Gastrocnemius medialis (tissue), 4 donors: Measurements from ENCODE around the gene C2CD4C.

Experiments
- CTCF ChIP-seq, 5 experiments: fragments of 450-650 bp in 3 of 5; fragments of 200-600 bp in 2 of 5; sonication (generic) in 2 of 5; IDR thresholded peaks in 4 of 5; conservative IDR thresholded peaks in 1 of 5; 1 replicate in 4 of 5; 2 replicates in 1 of 5; pipeline ENCODE4 v1.5.1; 2016 to 2019; ENCODE audit warnings: antibody characterized with exemption in 5 of 5, mild to moderate bottlenecking in 3 of 5, moderate library complexity in 3 of 5
- POLR2A ChIP-seq, 2 donors: fragments of 450-650 bp; IDR thresholded peaks; one replicate each; pipeline ENCODE4 v1.6.1; 2017; ENCODE audit warnings: antibody characterized with exemption in 2 of 2, mild to moderate bottlenecking in 2 of 2, moderate library complexity in 2 of 2

DNA sequence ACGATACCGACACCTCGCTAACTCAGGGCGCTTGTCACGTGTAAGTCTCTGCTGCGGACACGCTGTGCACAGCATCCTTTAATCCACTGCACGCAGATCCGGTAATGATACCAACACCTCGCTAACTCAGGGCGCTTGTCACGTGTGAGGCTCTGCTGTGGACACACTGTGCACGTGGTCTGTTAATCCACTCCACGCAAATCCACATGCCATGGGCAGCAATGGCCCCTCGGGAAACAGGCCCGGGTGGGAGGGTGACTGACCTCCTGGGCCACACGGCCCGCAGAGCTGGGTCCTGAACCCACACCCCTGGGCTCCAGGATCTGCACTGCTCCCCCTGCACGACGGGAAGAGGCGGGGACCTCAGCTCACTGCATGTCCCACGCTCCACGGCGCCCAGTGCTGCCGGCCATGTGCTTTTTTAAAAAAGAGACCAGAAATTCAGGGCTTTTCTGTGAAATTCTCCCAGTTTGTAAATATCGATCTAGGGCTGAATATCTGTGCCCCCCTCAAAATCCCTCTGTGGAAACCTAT is 35.8 kb upstream of the C2CD4C start:
- TF ChIP-seq CTCF (IDR thresholded peaks at IDR 0.05 in 4 of 5, conservative IDR thresholded peaks at IDR 0.05 in 1 of 5) (no peak), POLR2A (IDR thresholded peaks at IDR 0.05) (no peak)
